Limb (tissue), 2 donors: Measurements from ENCODE around the gene STK11.

Experiments used
- DNase-seq, 2 donors: peaks; one replicate each; pipeline ENCODE4 v3.0.0-alpha.2; 2016; ENCODE audit errors: extremely low spot score in 2 of 2

The STK11 gene

DNA sequence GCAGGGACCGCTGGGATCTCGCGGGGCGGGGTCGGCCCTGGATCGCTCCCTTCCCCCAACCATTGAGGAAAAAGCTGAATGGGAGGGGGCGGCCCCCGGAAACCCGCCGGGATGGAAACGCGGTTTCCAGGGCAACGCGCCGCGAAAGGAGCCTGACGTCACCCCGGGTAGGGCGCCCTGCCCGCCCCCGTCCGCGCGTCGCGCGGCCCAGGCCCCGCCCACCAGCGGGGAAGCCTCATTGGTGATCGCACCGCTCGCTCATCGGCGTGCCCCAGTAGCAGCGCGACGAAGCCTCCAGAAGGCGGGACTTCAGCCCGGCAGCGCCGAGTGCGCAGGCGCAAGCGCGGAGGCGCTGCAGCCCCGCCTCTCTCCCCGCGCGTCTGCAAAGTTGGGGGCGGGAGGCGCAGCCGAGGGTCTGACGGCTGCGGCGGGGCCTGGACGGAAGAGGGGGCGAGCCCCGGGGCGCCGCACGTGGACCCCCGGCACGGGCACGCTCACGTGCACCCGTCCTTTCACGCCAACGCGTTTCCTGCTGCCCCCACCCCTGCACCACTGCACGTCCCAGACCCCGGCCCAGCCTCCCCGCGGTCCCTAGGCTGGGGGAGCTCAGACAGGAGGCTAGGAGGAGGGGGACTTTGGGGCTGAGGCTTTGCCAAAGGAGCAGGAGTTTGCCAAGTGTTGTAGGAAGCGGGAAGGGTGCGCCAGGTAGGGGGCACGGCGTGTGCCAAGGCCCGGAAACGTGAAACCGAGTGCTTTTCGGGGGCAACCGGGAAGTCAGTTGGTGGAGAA, 55.4 kb downstream of the STK11 start:
- peak; percentile 97 to 99 for DNase-seq

- DNase-seq, result no peak
These were observed 55.9 kb downstream of the STK11 start for GRCh38 chr19:1261538-1261797.

- DNase-seq, result peak in 1 of 2 donors; percentile 65
These were observed 56.4 kb downstream of the STK11 start for GRCh38 chr19:1261798-1262622.

- DNase-seq, result peak in 1 of 2 donors; percentile 67
These were observed 57.1 kb downstream of the STK11 start for GRCh38 chr19:1262623-1263123.

DNA sequence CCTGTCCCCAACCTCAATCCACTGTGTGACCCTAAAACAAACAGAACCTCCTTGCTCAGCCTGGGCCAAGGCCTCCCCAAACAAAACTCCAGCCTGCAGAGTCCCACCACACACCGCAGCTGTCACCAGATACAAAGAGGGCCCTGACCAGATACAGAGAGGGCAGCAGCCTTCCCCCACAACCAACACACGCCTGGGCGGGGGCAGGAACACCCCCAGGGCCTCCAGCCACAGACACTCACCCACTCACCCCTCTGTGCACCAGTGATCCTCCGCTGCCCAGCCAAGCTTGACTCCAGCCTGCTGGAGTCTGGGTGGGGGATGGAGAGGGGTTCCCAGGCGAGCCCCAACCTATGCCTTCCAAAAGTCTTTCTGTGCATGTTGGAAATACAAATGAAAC, 57.6 kb downstream of the STK11 start:
- no peak for DNase-seq

DNA sequence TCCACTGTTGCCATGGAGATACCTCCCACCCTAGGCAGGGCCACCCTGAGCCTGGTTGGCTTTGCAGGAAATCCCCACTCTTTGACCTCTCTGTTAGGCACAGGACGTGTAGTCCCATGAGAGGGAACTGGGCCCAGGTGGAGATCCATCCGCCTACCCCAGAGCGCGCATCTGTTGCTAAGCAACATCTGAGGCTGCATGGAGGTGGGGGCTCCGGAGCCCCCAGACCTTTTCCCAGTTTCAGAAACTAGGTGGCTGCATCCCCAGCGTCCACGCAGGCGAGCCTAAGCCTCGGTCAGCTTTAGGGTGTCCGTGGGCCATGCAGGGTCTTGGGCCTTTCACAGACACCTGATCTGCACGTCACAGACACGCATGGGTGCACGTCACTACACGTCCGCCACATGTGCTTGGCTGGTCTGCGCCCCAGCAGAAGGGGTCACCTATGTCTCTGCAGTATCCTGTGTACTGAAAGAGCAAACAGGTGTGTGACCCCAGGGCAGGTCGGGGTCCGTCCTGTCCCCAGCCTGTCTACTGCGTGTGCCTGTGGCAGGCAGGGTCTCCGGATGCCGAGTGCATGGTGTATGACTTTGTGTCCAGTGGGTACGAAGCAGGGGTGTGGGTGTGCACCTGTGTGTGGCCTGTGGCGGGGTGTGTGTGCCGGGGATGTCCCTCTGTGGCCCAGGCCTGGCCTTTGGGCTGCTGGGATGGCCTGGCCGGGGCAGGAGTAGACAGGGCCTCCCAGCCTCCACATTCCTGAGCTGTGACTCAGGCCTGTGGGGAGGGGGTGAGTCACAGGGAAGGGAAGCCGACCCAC, 59.4 kb downstream of the STK11 start:
- no peak for DNase-seq

DNA sequence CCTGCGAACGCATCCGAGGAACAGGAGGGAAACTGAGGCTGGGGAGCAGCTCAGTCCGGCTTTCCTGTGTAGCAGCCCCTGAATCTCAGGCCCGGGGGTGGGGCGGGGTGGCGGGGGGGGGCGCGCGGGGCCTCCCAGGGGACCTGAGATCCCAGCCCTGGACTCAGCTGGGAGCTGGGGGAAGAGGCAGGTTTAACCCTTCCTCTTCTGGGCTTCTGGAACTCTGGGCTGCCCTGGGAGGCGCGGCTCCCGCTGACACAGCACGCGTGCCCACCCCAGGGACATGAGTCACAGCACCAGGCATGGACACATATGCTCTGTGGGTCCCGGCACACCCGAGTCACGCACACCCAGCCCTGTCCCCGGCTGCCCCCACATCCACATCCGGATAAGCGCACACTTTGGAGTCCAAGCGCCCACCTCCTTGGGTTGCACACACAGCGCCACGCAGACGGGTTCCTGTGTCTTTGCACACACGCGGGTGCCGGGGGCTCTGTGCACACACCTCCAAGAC, 60.1 kb downstream of the STK11 start:
- DNase-seq, result peak in 1 of 2 donors; percentile 69

DNA sequence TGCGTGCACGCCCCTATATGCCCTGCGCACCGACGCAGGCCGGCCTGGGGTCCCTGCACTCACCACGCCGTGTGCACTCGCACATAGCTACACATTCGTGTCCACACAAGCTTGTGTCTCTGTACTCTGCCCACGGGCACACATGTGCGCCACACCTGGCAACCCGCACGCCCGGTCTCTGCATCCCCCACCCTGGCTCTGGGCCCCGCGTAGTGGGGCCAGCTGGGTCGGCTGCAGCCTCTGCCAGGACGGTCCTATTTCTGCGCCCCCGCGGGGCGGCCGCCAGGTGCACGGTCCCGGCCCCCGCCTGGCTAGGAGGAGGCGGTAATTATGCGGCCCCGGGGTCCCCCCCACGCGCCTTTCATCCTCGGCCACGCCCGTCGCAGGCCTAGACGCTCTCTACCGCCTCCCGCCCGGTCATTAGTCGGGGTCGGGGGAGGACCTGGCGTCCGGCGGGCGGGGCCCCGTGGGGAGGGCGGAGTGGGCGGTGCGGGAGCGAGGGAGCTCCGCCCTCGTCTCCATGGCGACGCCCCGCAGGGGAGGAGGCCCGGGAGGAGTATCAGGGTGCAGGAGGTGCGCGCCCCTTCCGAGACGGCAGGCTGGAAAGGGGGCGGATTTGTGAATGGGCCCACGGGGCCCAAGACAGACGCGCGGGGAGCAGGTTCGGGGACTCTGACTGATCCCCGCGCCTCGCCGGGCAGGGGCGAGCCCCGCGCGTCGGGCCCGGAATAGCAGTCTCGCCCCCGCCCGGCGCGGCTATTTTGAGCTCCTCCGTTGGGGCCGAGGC, 60.7 kb downstream of the STK11 start:
- DNase-seq, result peak; percentile 62 to 88

GRCh38 chr19:1266916-1267476, 61.4 kb downstream of the STK11 start:
- DNase-seq, result peak; percentile 58 to 90

DNA sequence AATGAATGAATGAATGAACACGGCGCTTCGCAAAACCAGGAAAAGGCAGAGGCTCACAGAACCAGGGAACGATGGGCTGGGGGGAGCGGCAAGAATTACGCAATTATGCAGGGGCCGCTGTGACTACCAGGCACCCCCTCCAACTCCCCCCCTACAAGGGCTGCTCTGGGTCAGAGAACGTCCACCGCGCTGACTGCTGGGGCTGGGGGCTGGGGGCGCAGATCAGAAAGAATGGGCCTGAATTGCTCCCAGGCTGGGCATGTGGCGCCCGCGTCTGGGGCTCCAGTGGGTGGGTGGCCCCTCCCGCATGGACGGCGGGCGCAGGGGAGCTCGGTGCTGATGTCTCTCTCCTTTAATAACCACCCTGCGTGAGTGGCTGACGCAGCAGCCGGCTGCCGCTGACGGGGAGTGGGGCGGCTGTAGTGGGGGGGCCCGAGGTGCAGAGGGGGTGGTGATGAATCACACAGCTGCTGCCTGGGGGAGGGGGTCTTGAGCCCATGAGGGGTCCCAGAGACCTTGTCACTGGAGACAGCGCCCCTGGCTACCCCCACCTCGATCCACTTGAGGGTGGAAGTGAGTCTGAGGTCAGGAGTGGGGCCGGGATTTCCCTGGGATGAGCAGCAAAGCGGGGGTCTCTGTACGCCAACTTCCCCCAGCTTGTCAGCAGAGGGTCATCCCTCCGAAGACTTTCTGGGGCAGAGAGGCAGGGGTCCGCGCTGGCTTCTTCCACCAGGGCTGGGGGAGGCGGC, 62.1 kb downstream of the STK11 start:
- peak in 1 of 2 donors; percentile 69 for DNase-seq

DNA sequence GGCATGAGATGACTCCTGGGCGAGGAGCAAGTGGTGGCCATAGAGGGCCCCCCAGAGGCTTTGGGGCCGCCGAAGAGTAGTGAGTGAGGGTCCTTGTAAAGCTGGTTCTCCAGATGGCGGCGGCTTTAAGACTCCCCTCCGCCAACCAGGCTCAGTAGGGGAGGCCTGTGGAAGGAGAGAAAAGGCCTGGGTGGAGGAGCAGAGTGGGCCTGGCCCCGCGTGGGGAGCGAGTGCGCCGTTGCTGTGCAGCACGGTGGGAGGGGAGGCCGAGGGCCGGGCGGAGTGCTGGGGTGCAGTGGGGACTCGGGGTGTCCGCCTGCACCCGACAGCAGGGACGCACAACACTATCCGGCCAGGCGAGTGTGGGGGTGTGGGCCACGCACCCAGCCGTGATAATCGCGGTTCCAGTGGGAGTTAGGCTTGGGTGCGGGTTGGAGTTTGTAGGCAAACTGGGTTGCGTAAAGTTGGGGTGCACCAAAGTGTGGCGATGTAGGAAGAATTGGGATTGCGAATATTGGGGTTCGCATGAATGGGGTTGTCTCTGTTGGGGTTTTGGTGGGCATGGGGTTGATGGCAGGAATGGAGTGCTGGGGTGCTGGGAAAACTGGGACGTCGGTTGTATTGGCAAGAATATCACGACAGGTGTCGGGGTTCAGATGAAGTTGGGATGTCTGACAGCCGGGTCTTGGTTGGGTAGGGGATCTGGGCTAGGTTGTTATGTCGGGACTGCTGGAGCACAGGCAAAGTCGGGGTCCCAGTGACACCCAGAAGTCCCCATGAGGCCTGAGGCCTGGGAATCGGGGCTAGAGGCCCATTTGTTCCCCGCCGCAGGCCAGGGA, 62.9 kb downstream of the STK11 start:
- DNase-seq, result no peak

DNA sequence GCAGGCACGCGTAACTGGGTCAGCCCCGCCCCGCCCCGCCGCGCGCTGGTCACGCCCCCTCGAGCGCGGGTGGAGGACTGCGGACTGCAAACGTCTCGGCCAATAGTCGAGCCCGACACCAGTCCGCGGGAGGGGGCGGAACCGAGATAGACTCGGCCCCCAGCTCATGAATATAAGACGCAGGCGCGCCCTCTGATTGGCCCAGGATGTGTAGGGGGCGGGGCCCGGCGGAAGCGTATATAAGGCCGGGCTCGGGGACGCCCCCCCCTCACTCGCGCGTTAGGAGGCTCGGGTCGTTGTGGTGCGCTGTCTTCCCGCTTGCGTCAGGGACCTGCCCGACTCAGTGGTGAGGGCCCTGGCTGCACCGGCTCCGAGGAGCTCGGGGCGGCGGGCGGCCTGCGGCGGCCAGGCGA, 63.5 kb downstream of the STK11 start, which contains the start of gene CIRBP:
Gene CIRBP, plus strand, starts transcription at position 268 of the 413 bp plus-strand sequence. CDS start 1,602 bp downstream, outside the sequence.
- DNase-seq, result peak; percentile 99

GRCh38 chr19:1269478-1270212, 64.1 kb downstream of the STK11 start:
- peak; percentile 84 to 93 for DNase-seq

- DNase-seq, result no peak
These were observed 64.8 kb downstream of the STK11 start for GRCh38 chr19:1270213-1270853.

GRCh38 chr19:1270854-1271527, 65.4 kb downstream of the STK11 start:
- DNase-seq, result no peak

- no peak for DNase-seq
These were observed 66.2 kb downstream of the STK11 start for GRCh38 chr19:1271528-1272422.
